Measurements from ENCODE around the gene H2AZ2. TPM values are rescaled to one million over a fixed set of nuclear protein-coding genes. Genes with fewer than 3 reads are reported as not detected.
"Not testable (repeated sequence)": the region's sequence is repeated elsewhere in the genome, so short reads cannot be mapped to it uniquely, and the experiment has no call there.

H2AZ2 gene
- total RNA-seq, 1 donor from 2014 or later = 87.6 TPM

GRCh38 chr7:44811093-44811492 lies 36.8 kb downstream of the H2AZ2 start:
- ATAC-seq = peak; percentile 65

GRCh38 chr7:44808914-44809393 lies 38.9 kb downstream of the H2AZ2 start:
- no peak for ATAC-seq

- peak; percentile 52 for ATAC-seq
Measured at GRCh38 chr7:44805950-44806349, 41.9 kb downstream of the H2AZ2 start.

GRCh38 chr7:44803828-44804519 lies 43.9 kb downstream of the H2AZ2 start:
- ATAC-seq = not testable (repeated sequence)

- ATAC-seq = no peak
Measured at GRCh38 chr7:44802418-44803025, 45.4 kb downstream of the H2AZ2 start.

GRCh38 chr7:44801890-44802289 lies 46.0 kb downstream of the H2AZ2 start:
- no peak for ATAC-seq

GRCh38 chr7:44799939-44800338 lies 47.9 kb downstream of the H2AZ2 start:
- no peak for ATAC-seq

GRCh38 chr7:44798649-44799305 lies 49.1 kb downstream of the H2AZ2 start:
- ATAC-seq = no peak

GRCh38 chr7:44797329-44798258 lies 50.3 kb downstream of the H2AZ2 start:
- ATAC-seq = peak; percentile 82

GRCh38 chr7:44796504-44797328 lies 51.2 kb downstream of the H2AZ2 start, which contains the start of gene PPIA:
TSS of gene PPIA (plus strand) at chr7:44796681. CDS start at chr7:44796725, 44 bp downstream.
- ATAC-seq = peak; percentile 93

- peak; percentile 28 for ATAC-seq
Measured at GRCh38 chr7:44796034-44796503, 51.8 kb downstream of the H2AZ2 start.

- no peak for ATAC-seq
Measured at GRCh38 chr7:44794331-44794730, 53.6 kb downstream of the H2AZ2 start.

GRCh38 chr7:44793919-44794318 lies 54.0 kb downstream of the H2AZ2 start:
- no peak for ATAC-seq

- ATAC-seq = no peak
Measured at GRCh38 chr7:44791278-44792219, 56.3 kb downstream of the H2AZ2 start.

GRCh38 chr7:44789990-44790389 lies 57.9 kb downstream of the H2AZ2 start:
- no peak for ATAC-seq

- ATAC-seq = no peak
Measured at GRCh38 chr7:44787762-44788161, 60.1 kb downstream of the H2AZ2 start.

- ATAC-seq = peak; percentile 17
Measured at GRCh38 chr7:44787041-44787440, 60.8 kb downstream of the H2AZ2 start.

GRCh38 chr7:44785218-44785617 lies 62.7 kb downstream of the H2AZ2 start:
- not testable (repeated sequence) for ATAC-seq

GRCh38 chr7:44784364-44784763 lies 63.5 kb downstream of the H2AZ2 start:
- no peak for ATAC-seq

- ATAC-seq = no peak
Measured at GRCh38 chr7:44783407-44783806, 64.5 kb downstream of the H2AZ2 start.
